GM12878 (cell line): ENCODE data around the gene TYK2. TPM values are rescaled to one million over a fixed set of nuclear protein-coding genes. Genes with fewer than 3 reads are reported as not detected.

Experiments
- CBX5 ChIP-seq: sonication (generic); IDR thresholded peaks from 2 replicates; pipeline ENCODE4 v1.6.1; 2016; ENCODE audit warnings: low read depth, moderate library complexity, mild to moderate bottlenecking, inconsistent platforms
- EP300 ChIP-seq, 2 experiments: fragments of 150-350 bp in 1 of 2; IDR thresholded peaks; 2 replicates each; pipeline ENCODE4 v1.6.1; 2011 to 2012; ENCODE audit warnings: low read depth in 2 of 2, low read length in 2 of 2, borderline replicate concordance in 1 of 2, improper control_type of control experiment in 1 of 2, inconsistent platforms in 1 of 2; ENCODE audit not compliant: control insufficient read depth in 1 of 2
- NFIC ChIP-seq: IDR thresholded peaks from 2 replicates; pipeline ENCODE4 v1.6.1; 2012; ENCODE audit warnings: low read depth, mild to moderate bottlenecking, inconsistent platforms, low read length, moderate library complexity
- YBX1 ChIP-seq: fragments of 450-650 bp; IDR thresholded peaks from 2 replicates; pipeline ENCODE4 v1.6.1; 2016; ENCODE audit warnings: antibody characterized with exemption
- YY1 ChIP-seq: IDR thresholded peaks from 2 replicates; pipeline ENCODE4 v1.6.1; 2011; ENCODE audit warnings: low read depth, mild to moderate bottlenecking, low read length
- polyA plus RNA-seq, 11 experiments: library from polyadenylated mRNA; depleted of rRNA in 4 of 11; unstranded in 6 of 11; stranded (reverse) in 5 of 11; fragments of >200 nt; fragmentation: Nextera tagmentation in 4 of 11; fragmentation: Illumina TruSeq in 1 of 11; extraction: Ambion mirVana in 4 of 11; extraction: Trizol in 1 of 11; gene quantifications; 1 replicate in 1 of 11; 2 replicates in 10 of 11; pipeline versions ENCODE4 v1.2.1 to v1.2.3, GENCODE V29; 2011 to 2016; ENCODE audit warnings: inconsistent platforms in 2 of 11, missing spikeins in 2 of 11, low read depth in 1 of 11
- total RNA-seq, 4 experiments: library from RNA; depleted of rRNA in 3 of 4; stranded (reverse); fragments of >200 nt in 3 of 4; fragmentation: Illumina TruSeq in 1 of 4; extraction: Trizol in 1 of 4; gene quantifications; 2 replicates each; pipeline versions ENCODE4 v1.2.1 to v1.2.3, GENCODE V29; 2013 to 2021
- TF ChIP-seq, protein P1 (sequence below): fragments of 450-650 bp; conservative IDR thresholded peaks from 2 replicates; pipeline ENCODE4 v1.6.1; 2017; ENCODE audit warnings: mild to moderate bottlenecking, moderate library complexity

The TYK2 gene
- total and polyA plus RNA-seq, 10 of the 15 experiments (the other 5 are each of a cell fraction or from before 2014, with no cell fraction given) = 36.4 to 364 (median 179) TPM

- TF ChIP-seq YBX1 = no peak
- TF ChIP-seq, protein P1, sequence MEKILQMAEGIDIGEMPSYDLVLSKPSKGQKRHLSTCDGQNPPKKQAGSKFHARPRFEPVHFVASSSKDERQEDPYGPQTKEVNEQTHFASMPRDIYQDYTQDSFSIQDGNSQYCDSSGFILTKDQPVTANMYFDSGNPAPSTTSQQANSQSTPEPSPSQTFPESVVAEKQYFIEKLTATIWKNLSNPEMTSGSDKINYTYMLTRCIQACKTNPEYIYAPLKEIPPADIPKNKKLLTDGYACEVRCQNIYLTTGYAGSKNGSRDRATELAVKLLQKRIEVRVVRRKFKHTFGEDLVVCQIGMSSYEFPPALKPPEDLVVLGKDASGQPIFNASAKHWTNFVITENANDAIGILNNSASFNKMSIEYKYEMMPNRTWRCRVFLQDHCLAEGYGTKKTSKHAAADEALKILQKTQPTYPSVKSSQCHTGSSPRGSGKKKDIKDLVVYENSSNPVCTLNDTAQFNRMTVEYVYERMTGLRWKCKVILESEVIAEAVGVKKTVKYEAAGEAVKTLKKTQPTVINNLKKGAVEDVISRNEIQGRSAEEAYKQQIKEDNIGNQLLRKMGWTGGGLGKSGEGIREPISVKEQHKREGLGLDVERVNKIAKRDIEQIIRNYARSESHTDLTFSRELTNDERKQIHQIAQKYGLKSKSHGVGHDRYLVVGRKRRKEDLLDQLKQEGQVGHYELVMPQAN = no peak; the same call in 1 of the 2 replicates
- TF ChIP-seq NFIC = no peak
- TF ChIP-seq CBX5 = no peak
- peak; percentile 43; the same call in 1 of the 2 replicates for TF ChIP-seq YY1
- no peak for TF ChIP-seq EP300 (IDR thresholded peaks at IDR 0.05; ENCODE audit: borderline replicate concordance in 1 of 2, control insufficient read depth in 1 of 2, low read depth in 2 of 2, low read length in 2 of 2)
Observed at GRCh38 chr19:10420444-10421239, 40.3 kb upstream of the TYK2 start, which contains the start of gene PDE4A (continued).
